Measurements from ENCODE around the gene FYB1.
"Not testable (repeated sequence)": the region's sequence is repeated elsewhere in the genome, so short reads cannot be mapped to it uniquely, and the experiment has no call there.

FYB1 gene

DNA sequence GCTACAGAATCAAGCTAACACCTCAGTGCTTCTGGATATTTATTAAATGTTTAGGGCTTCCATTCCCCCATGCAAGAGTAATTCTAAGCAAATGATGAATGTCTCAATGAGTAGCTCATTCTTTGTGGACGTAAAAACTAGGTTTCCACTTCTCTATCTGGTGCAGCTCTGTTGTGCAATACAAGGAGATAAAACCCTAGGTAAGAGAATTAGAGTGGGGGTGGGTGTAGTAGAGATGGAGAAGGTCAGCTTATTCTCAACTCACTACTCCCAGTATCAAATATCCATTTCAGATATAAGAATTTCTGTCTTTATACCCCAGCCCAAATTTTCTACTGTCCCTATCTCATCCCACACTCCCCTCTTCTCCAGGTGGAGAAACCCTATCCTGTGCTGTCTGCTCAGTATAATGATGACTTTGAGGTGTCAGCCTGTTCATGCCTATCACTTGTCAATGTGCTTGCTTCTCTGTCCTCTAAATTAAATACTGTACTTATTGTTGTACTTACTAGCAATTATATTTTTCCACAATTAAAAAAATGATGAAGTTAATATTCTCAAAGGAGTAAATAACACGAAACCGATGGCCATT, 4.3 kb upstream of the FYB1 start:
- in situ Hi-C loops (cut with HindIII; ENCODE audit: low pct_unique_long_range_greater_than_20kb, low sequenced_read_pairs), result no loop called here
- no peak for TF ChIP-seq JUND (IDR thresholded peaks at IDR 0.05; ENCODE audit: low read depth)
- no peak for DNase-seq (ENCODE audit: low read depth in 1 of 2, low spot score in 1 of 2)

- DNase-seq (ENCODE audit: low read depth in 1 of 2, low spot score in 1 of 2); in situ Hi-C loops (cut with HindIII; ENCODE audit: low pct_unique_long_range_greater_than_20kb, low sequenced_read_pairs): not testable (repeated sequence)
Observed at GRCh38 chr5:39221671-39222070, 2.3 kb upstream of the FYB1 start.

GRCh38 chr5:39220280-39221030, 1.1 kb upstream of the FYB1 start:
- DNase-seq (ENCODE audit: low read depth in 1 of 2, low spot score in 1 of 2), result no peak
- no peak for TF ChIP-seq JUND (IDR thresholded peaks at IDR 0.05; ENCODE audit: low read depth)
- in situ Hi-C loops (cut with HindIII; ENCODE audit: low pct_unique_long_range_greater_than_20kb, low sequenced_read_pairs), result no loop called here

GRCh38 chr5:39218482-39219402, 621 bp downstream of the FYB1 start:
- DNase-seq (ENCODE audit: low read depth in 1 of 2, low spot score in 1 of 2), result no peak
- no peak for TF ChIP-seq JUND (IDR thresholded peaks at IDR 0.05; ENCODE audit: low read depth)
- in situ Hi-C loops (cut with HindIII; ENCODE audit: low pct_unique_long_range_greater_than_20kb, low sequenced_read_pairs), result no loop called here

GRCh38 chr5:39217365-39218281, 1.7 kb downstream of the FYB1 start:
- no peak for TF ChIP-seq JUND (IDR thresholded peaks at IDR 0.05; ENCODE audit: low read depth)
- in situ Hi-C loops (cut with HindIII; ENCODE audit: low pct_unique_long_range_greater_than_20kb, low sequenced_read_pairs), result no loop called here
- DNase-seq (ENCODE audit: low read depth in 1 of 2, low spot score in 1 of 2), result peak; percentile 51 to 80

DNA sequence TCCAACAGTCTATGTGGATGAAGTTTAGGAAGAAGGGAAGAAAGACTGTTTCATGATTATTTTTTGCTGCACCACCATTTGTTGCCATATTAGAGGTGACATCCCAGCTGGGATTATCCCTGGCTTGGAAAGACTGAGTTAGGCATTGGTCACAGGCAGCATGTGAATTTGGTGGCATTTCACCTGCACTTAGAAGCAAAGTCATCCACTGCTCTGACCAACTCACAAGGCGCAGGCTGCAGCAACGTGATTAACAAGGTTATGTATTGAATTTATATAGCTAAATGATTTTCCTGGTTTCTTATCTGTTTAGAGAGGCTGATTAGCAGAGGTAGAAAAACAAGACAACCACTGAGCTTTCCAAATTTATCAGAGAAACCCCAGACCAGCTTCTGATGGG, 2.7 kb downstream of the FYB1 start:
- no peak for TF ChIP-seq JUND (IDR thresholded peaks at IDR 0.05; ENCODE audit: low read depth)
- in situ Hi-C loops (cut with HindIII; ENCODE audit: low pct_unique_long_range_greater_than_20kb, low sequenced_read_pairs), result no loop called here
- DNase-seq (ENCODE audit: low read depth in 1 of 2, low spot score in 1 of 2), result no peak

DNA sequence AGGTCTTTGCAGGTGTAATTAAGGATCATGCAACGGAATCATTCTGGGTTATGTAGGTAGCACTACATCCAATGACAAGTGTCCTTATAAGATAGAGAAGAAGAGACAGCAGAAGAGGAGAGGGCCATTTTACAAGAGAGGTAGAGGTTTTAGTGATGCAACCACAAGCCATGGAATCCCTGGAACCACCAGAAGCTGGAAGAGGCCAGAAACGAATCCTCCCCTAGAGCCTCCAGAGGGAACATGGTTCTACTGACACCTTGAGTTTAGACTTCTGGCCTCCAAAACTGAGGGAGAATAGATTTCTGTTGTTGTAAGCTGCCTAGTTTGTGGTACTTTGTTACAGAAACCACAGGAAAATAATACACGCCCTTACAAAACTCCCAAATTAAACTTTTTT, 3.5 kb downstream of the FYB1 start:
- DNase-seq (ENCODE audit: low read depth in 1 of 2, low spot score in 1 of 2), result no peak
- in situ Hi-C loops (cut with HindIII; ENCODE audit: low pct_unique_long_range_greater_than_20kb, low sequenced_read_pairs), result no loop called here
- TF ChIP-seq JUND (IDR thresholded peaks at IDR 0.05; ENCODE audit: low read depth), result no peak

- no peak for TF ChIP-seq JUND (IDR thresholded peaks at IDR 0.05; ENCODE audit: low read depth)
- in situ Hi-C loops (cut with HindIII; ENCODE audit: low pct_unique_long_range_greater_than_20kb, low sequenced_read_pairs), result no loop called here
- DNase-seq (ENCODE audit: low read depth in 1 of 2, low spot score in 1 of 2), result no peak
Observed at GRCh38 chr5:39214912-39215709, 4.3 kb downstream of the FYB1 start.

DNA sequence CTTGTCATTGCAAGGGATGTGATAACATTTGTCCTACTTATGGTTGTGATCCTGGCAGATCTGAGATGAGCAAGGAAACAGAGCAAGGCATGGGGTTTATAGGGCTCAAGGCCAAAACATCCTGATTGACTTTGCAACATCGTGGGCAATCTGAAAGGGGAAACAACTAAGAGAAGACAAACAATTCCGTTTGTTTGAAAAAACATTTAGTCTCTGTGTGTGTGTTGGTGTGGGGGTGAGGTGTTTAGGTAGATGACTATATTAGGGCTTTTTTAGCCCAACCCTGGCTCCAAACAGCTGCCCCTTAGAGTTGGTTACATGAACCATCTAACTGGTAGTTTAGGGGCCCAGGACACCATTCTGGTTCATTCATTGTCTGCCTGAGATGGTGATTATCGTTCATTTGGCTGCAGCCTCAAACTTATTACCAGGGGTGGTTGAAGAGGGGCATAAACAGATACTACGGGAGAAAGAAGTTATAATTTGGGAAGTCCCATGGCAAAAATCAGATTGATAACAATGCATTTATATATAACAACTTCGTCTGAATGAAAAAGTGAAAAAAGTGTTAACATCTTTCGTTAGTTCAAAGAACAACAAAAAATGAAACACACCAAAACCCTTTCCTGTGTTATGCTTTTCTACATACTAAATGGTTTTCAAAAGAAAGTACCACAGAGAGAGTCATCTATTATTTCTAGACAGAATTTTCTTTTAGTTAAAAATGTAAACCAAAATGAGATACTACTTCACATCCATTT, 5.7 kb downstream of the FYB1 start:
- DNase-seq (ENCODE audit: low read depth in 1 of 2, low spot score in 1 of 2), result no peak
- in situ Hi-C loops (cut with HindIII; ENCODE audit: low pct_unique_long_range_greater_than_20kb, low sequenced_read_pairs), result no loop called here
- TF ChIP-seq JUND (IDR thresholded peaks at IDR 0.05; ENCODE audit: low read depth), result no peak

GRCh38 chr5:39211773-39212172, 7.6 kb downstream of the FYB1 start:
- DNase-seq (ENCODE audit: low read depth in 1 of 2, low spot score in 1 of 2), result no peak
- no peak for TF ChIP-seq JUND (IDR thresholded peaks at IDR 0.05; ENCODE audit: low read depth)
- in situ Hi-C loops (cut with HindIII; ENCODE audit: low pct_unique_long_range_greater_than_20kb, low sequenced_read_pairs), result no loop called here

- in situ Hi-C loops (cut with HindIII; ENCODE audit: low pct_unique_long_range_greater_than_20kb, low sequenced_read_pairs), result no loop called here
- DNase-seq (ENCODE audit: low read depth in 1 of 2, low spot score in 1 of 2), result no peak
- TF ChIP-seq JUND (IDR thresholded peaks at IDR 0.05; ENCODE audit: low read depth), result no peak
Observed at GRCh38 chr5:39209924-39210323, 9.4 kb downstream of the FYB1 start.

All from T47D (cell line).